SK-N-SH treated with all-trans-retinoic acid at 6 μM for 48 hours (cell line): ENCODE data around the gene RECK.

Experiments
- ATAC-seq: fragments of 200-7000 bp; cut with Tn5 transposase; 3 replicates; pipeline ENCODE4 v1.9.1; 2020; ENCODE audit warnings: mild to moderate bottlenecking, moderate library complexity
- ARNTL ChIP-seq: fragments of 450-650 bp; formaldehyde crosslinking; IDR thresholded peaks from 2 replicates; pipeline ENCODE4 v1.5.0; 2020; ENCODE audit warnings: low read depth, mild to moderate bottlenecking, moderate library complexity, borderline replicate concordance
- BACH2 ChIP-seq: fragments of 250-450 bp; sonication (Bioruptor Pico); IDR thresholded peaks from 2 replicates; pipeline ENCODE4 v1.9.0; 2021; ENCODE audit warnings: mild to moderate bottlenecking, borderline replicate concordance
- CSDC2 ChIP-seq: fragments of 250-450 bp; sonication (Bioruptor Pico); IDR thresholded peaks from 2 replicates; pipeline ENCODE4 v1.5.0; 2020; ENCODE audit warnings: mild to moderate bottlenecking, moderate library complexity
- ESRRG ChIP-seq: fragments of 250-450 bp; sonication (Bioruptor Pico); IDR thresholded peaks from 2 replicates; pipeline ENCODE4 v1.6.1; 2021; ENCODE audit warnings: mild to moderate bottlenecking
- GLIS3 ChIP-seq: fragments of 250-450 bp; sonication (Bioruptor Pico); IDR thresholded peaks from 2 replicates; pipeline ENCODE4 v1.5.0; 2020; ENCODE audit warnings: mild to moderate bottlenecking, moderate library complexity
- ISL1 ChIP-seq: fragments of 250-450 bp; sonication (Bioruptor Pico); IDR thresholded peaks from 2 replicates; pipeline ENCODE4 v2.1.2; 2022; ENCODE audit warnings: mild to moderate bottlenecking, moderate library complexity
- OSR1 ChIP-seq: fragments of 250-450 bp; sonication (Bioruptor Pico); IDR thresholded peaks from 2 replicates; pipeline ENCODE4 v1.8.0; 2022; ENCODE audit warnings: moderate library complexity, mild to moderate bottlenecking, inconsistent platforms
- PPARA ChIP-seq: fragments of 250-450 bp; sonication (Bioruptor Pico); IDR thresholded peaks from 2 replicates; pipeline ENCODE4 v1.5.0; 2020; ENCODE audit warnings: mild to moderate bottlenecking, borderline replicate concordance
- RARB ChIP-seq: fragments of 250-450 bp; sonication (Bioruptor Pico); IDR thresholded peaks from 2 replicates; pipeline ENCODE4 v1.8.0; 2021; ENCODE audit warnings: mild to moderate bottlenecking, moderate library complexity
- SNAI2 ChIP-seq: fragments of 250-450 bp; sonication (Bioruptor Pico); IDR thresholded peaks from 2 replicates; pipeline ENCODE4 v1.5.0; 2020; ENCODE audit warnings: mild to moderate bottlenecking, moderate library complexity
- TCF4 ChIP-seq: fragments of 250-450 bp; sonication (Bioruptor Pico); IDR thresholded peaks from 2 replicates; pipeline ENCODE4 v1.8.0; 2021; ENCODE audit warnings: mild to moderate bottlenecking, moderate library complexity, borderline replicate concordance
- ZFP3 ChIP-seq: fragments of 250-450 bp; sonication (Bioruptor Pico); IDR thresholded peaks from 2 replicates; pipeline ENCODE4 v1.5.0; 2020; ENCODE audit warnings: mild to moderate bottlenecking, moderate library complexity
- ZNF565 ChIP-seq: fragments of 450-650 bp; formaldehyde crosslinking; conservative IDR thresholded peaks from 2 replicates; pipeline ENCODE4 v1.5.0; 2020; ENCODE audit warnings: low read depth, mild to moderate bottlenecking, moderate library complexity
- ZNF70 ChIP-seq: fragments of 450-650 bp; formaldehyde crosslinking; IDR thresholded peaks from 2 replicates; pipeline ENCODE4 v1.5.0; 2020; ENCODE audit warnings: mild to moderate bottlenecking, moderate library complexity
- ZNF8 ChIP-seq: fragments of 450-650 bp; formaldehyde crosslinking; IDR thresholded peaks from 2 replicates; pipeline ENCODE4 v1.5.0; 2020; ENCODE audit warnings: mild to moderate bottlenecking, moderate library complexity
- TF ChIP-seq, protein P1 (sequence below): fragments of 250-450 bp; sonication (Bioruptor Pico); IDR thresholded peaks from 2 replicates; pipeline ENCODE4 v1.8.0; 2021; ENCODE audit warnings: low read depth, mild to moderate bottlenecking, moderate library complexity, borderline replicate concordance
- TF ChIP-seq, protein P2 (sequence below): fragments of 250-450 bp; sonication (Bioruptor Pico); IDR thresholded peaks from 2 replicates; pipeline ENCODE4 v1.5.1; 2020; ENCODE audit warnings: low read depth, mild to moderate bottlenecking, moderate library complexity
- TF ChIP-seq, protein P3 (sequence below): fragments of 250-450 bp; sonication (Bioruptor Pico); IDR thresholded peaks from 2 replicates; pipeline ENCODE4 v1.5.1; 2021; ENCODE audit warnings: mild to moderate bottlenecking, moderate library complexity
- TF ChIP-seq, protein P4 (sequence below): fragments of 250-450 bp; sonication (Bioruptor Pico); IDR thresholded peaks from 2 replicates; pipeline ENCODE4 v1.5.0; 2020; ENCODE audit warnings: mild to moderate bottlenecking, moderate library complexity

RECK gene

DNA sequence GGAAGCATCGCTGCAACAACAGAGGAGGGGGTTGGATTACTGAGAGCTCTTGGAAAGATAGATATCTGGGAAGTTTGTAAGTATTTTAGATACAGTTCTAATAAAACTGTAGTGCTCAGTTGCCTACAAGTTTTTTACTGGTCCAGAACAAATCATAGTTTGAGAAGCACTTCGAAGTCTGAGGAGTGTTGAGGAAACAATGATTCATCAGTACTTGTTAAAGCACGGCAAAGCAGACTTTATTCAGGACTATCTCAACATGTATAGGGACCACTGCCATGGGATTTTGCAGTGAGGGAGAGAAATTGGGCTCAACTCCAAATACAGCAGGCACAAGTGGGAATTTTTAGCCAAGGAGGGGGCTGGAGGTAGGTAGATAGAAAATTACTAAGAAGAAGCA, 25.3 kb upstream of the RECK start:
- no peak for TF ChIP-seq ZFP3
- TF ChIP-seq ZNF8 (CRISPR knock-in tag): no peak
- ATAC-seq: no peak

- no peak for ATAC-seq
- no peak for TF ChIP-seq RARB (CRISPR knock-in tag)
- TF ChIP-seq CSDC2 (CRISPR knock-in tag): no peak
- TF ChIP-seq, protein P1, sequence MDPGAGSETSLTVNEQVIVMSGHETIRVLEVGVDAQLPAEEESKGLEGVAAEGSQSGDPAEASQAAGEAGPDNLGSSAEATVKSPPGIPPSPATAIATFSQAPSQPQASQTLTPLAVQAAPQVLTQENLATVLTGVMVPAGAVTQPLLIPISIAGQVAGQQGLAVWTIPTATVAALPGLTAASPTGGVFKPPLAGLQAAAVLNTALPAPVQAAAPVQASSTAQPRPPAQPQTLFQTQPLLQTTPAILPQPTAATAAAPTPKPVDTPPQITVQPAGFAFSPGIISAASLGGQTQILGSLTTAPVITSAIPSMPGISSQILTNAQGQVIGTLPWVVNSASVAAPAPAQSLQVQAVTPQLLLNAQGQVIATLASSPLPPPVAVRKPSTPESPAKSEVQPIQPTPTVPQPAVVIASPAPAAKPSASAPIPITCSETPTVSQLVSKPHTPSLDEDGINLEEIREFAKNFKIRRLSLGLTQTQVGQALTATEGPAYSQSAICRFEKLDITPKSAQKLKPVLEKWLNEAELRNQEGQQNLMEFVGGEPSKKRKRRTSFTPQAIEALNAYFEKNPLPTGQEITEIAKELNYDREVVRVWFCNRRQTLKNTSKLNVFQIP (CRISPR knock-in tag): no peak
- TF ChIP-seq SNAI2: no peak
- TF ChIP-seq, all 23 proteins: peak for 0
Observed at GRCh38 chr9:36017278-36017677, 19.4 kb upstream of the RECK start.

- ATAC-seq: no peak
- TF ChIP-seq CSDC2 (CRISPR knock-in tag) (no peak), BACH2 (CRISPR knock-in tag) (no peak), RARB (CRISPR knock-in tag) (no peak), ZNF8 (CRISPR knock-in tag) (no peak), ZFP3 (no peak), ESRRG (CRISPR knock-in tag) (no peak), ISL1 (CRISPR knock-in tag) (no peak), GLIS3 (CRISPR knock-in tag) (no peak), OSR1 (no peak), ARNTL (CRISPR knock-in tag) (no peak)
- TF ChIP-seq, protein P2, sequence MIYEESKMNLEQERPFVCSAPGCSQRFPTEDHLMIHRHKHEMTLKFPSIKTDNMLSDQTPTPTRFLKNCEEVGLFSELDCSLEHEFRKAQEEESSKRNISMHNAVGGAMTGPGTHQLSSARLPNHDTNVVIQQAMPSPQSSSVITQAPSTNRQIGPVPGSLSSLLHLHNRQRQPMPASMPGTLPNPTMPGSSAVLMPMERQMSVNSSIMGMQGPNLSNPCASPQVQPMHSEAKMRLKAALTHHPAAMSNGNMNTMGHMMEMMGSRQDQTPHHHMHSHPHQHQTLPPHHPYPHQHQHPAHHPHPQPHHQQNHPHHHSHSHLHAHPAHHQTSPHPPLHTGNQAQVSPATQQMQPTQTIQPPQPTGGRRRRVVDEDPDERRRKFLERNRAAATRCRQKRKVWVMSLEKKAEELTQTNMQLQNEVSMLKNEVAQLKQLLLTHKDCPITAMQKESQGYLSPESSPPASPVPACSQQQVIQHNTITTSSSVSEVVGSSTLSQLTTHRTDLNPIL (CRISPR knock-in tag): no peak
- TF ChIP-seq, protein P3, sequence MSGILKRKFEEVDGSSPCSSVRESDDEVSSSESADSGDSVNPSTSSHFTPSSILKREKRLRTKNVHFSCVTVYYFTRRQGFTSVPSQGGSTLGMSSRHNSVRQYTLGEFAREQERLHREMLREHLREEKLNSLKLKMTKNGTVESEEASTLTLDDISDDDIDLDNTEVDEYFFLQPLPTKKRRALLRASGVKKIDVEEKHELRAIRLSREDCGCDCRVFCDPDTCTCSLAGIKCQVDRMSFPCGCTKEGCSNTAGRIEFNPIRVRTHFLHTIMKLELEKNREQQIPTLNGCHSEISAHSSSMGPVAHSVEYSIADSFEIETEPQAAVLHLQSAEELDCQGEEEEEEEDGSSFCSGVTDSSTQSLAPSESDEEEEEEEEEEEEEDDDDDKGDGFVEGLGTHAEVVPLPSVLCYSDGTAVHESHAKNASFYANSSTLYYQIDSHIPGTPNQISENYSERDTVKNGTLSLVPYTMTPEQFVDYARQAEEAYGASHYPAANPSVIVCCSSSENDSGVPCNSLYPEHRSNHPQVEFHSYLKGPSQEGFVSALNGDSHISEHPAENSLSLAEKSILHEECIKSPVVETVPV (CRISPR knock-in tag): no peak
- TF ChIP-seq, all 23 proteins: peak for 0
Observed at GRCh38 chr9:36018129-36018528, 18.6 kb upstream of the RECK start.

GRCh38 chr9:36018891-36019720, 17.6 kb upstream of the RECK start:
- TF ChIP-seq ZNF8 (CRISPR knock-in tag) (peak; percentile 70; the same call in 1 of the 2 replicates), TCF4 (CRISPR knock-in tag) (peak; percentile 56; the same call in 1 of the 2 replicates), ZFP3 (no peak), SNAI2 (peak; percentile 13; the same call in 1 of the 2 replicates), ISL1 (CRISPR knock-in tag) (peak; percentile 96), CSDC2 (CRISPR knock-in tag) (no peak)
- TF ChIP-seq, protein P2 (CRISPR knock-in tag): peak; percentile 71; the same call in 1 of the 2 replicates
- ATAC-seq: peak; percentile 70

DNA sequence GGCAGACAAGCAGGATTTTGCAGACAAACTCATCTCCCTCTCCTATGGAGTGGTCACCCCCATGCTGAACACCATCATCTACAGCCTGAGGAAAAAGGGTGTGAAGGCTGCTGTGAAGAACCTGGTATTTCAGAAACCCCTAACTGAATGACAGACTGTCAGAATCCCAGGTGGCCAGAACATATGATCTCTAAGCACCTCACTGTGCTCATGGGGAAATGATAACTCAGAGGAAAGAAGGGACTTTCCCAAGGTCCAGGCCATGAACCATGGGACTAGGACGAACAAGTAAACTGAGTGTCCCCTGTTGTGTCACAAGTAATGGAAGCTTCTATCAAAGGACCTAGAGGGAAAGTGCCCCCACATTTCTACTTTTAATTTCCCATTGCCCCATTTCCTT, 14.7 kb upstream of the RECK start:
- TF ChIP-seq, protein P4, sequence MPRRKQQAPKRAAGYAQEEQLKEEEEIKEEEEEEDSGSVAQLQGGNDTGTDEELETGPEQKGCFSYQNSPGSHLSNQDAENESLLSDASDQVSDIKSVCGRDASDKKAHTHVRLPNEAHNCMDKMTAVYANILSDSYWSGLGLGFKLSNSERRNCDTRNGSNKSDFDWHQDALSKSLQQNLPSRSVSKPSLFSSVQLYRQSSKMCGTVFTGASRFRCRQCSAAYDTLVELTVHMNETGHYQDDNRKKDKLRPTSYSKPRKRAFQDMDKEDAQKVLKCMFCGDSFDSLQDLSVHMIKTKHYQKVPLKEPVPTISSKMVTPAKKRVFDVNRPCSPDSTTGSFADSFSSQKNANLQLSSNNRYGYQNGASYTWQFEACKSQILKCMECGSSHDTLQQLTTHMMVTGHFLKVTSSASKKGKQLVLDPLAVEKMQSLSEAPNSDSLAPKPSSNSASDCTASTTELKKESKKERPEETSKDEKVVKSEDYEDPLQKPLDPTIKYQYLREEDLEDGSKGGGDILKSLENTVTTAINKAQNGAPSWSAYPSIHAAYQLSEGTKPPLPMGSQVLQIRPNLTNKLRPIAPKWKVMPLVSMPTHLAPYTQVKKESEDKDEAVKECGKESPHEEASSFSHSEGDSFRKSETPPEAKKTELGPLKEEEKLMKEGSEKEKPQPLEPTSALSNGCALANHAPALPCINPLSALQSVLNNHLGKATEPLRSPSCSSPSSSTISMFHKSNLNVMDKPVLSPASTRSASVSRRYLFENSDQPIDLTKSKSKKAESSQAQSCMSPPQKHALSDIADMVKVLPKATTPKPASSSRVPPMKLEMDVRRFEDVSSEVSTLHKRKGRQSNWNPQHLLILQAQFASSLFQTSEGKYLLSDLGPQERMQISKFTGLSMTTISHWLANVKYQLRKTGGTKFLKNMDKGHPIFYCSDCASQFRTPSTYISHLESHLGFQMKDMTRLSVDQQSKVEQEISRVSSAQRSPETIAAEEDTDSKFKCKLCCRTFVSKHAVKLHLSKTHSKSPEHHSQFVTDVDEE (CRISPR knock-in tag): no peak
- TF ChIP-seq RARB (CRISPR knock-in tag) (no peak), ZNF565 (CRISPR knock-in tag) (no peak), PPARA (CRISPR knock-in tag) (no peak), TCF4 (CRISPR knock-in tag) (no peak), ZNF70 (CRISPR knock-in tag) (no peak)
- no peak for ATAC-seq
